NCI-H2227 treated with DMSO at 0.1 percent for 48 hours (cell line): ENCODE data around the gene CAMSAP1.
"Not testable (repeated sequence)": the region's sequence is repeated elsewhere in the genome, so short reads cannot be mapped to it uniquely, and the experiment has no call there.

Source experiments
- DNase-seq: peaks from one replicate; lab custom pipeline; 2025; lab: John Stamatoyannopoulos, UW

The CAMSAP1 gene

DNA sequence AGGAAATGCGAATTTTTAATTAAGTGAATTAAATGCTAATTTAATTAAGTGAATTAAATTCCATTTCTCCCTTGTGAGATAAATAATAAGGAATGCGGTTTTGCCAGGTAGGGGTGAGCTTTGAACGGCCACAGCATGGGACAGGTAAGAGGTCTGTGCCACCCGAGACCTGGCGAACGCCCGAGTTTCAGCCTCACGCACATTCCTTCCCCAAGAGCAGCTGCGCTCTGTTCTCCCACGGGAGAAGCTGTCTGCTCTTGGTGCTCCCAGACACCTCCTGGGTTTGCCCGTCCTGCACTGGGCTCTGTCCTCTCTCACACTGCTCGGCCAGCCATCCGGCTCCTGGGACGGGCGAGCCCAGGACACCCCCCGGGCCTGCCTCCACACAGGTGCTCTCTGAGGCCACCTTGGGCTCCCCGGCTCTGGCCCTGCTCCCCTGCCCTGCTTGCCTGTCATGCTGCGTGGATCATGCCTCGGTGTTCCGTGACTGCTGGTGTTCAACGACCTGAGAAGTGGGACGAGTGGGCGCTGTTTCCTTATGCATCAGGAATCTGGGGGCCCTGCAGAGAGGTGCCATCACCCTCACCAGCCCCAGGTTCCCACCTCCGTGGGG lies 13.7 kb upstream of the CAMSAP1 start:
- no peak for DNase-seq

- DNase-seq, result no peak
Measured at GRCh38 chr9:135920256-135920930, 13.0 kb upstream of the CAMSAP1 start.

GRCh38 chr9:135919318-135919890 lies 12.1 kb upstream of the CAMSAP1 start:
- no peak for DNase-seq

DNA sequence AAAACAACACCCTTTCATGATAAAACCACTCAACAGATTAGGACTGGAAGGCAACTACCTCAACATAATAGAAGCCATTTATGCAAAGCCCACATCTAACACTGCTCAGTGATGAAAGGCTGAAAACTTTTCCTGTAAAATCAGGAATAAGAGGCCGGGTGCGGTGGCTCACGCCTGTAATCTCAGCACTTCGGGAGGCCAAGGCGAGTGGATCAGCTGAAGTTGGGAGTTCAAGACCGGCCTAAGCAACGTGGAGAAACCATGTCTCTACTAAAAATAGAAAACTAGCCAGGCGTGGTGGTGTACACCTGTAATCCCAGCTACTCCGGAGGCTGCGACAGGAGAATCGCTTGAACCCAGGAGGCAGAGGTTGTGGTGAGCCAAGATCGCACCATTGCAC lies 8.9 kb upstream of the CAMSAP1 start:
- not testable (repeated sequence) for DNase-seq

- DNase-seq, result no peak
Measured at GRCh38 chr9:135914921-135915320, 7.6 kb upstream of the CAMSAP1 start.

DNA sequence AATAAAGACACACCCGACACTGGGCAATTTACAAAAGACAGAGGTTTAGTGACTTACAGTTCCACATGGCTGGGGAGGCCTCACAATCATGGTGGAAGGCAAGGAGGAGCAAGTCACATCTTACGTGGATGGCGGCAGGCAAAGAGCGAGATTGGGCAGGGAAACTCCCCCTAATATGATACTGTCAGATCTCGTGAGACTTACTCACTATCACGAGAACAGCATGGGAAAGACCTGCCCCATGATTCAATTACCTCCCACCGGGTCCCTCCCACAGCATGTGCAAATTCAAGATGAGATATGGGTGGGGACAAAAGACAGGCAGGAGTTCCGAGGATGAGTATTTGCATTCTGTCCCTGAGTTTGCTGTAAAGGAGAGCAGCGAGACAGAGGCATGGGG lies 3.9 kb upstream of the CAMSAP1 start:
- not testable (repeated sequence) for DNase-seq

DNA sequence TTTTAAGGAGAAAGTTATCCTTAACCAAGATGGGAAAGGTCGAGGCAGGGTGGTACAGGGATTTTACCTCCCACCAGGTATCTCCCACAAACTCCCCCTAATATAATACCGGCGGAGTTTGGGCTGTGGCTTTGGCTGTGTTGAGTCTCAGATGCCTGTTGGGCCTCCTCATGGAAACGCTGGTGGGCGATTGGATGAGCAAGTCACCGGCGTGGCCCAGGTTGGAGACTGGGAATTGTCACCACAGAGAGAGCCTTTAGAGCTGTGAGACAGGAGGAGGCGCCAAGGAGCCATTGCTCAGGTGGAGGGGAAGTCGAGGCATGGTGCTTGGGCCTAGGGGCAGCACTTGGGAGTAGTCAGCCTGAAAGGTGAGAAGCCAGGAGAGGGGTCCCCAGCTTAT lies 3.4 kb upstream of the CAMSAP1 start:
- no peak for DNase-seq

- no peak for DNase-seq
Measured at GRCh38 chr9:135910216-135910615, 2.9 kb upstream of the CAMSAP1 start.

- no peak for DNase-seq
Measured at GRCh38 chr9:135909371-135909770, 2.0 kb upstream of the CAMSAP1 start.

DNA sequence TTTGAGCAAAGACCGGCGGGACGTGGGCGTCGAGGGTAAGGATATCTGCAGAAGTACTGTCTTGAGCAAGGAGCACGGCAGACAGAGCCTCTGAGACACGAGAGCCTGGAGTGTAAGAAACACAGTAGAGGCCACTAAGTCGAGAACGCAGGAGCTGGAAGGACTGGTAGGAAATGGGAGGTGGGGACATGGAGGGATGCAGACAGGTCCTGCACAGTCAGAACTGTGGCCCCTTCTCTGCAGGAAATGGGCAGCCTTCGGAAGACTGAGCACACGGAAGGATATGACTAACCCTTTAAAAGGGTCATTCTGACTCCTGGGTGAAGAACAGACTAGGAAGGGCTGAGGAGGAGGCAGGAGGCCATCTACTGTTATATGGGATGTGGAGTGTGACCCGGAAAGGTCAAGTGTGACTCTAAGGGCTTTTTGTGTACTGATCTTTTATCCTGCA lies 1.4 kb upstream of the CAMSAP1 start:
- no peak for DNase-seq

- no peak for DNase-seq
Measured at GRCh38 chr9:135908093-135908753, 877 bp upstream of the CAMSAP1 start.

- DNase-seq, result no peak
Measured at GRCh38 chr9:135907006-135907430, 328 bp downstream of the CAMSAP1 start.

GRCh38 chr9:135906291-135907005 lies 898 bp downstream of the CAMSAP1 start:
- no peak for DNase-seq

DNA sequence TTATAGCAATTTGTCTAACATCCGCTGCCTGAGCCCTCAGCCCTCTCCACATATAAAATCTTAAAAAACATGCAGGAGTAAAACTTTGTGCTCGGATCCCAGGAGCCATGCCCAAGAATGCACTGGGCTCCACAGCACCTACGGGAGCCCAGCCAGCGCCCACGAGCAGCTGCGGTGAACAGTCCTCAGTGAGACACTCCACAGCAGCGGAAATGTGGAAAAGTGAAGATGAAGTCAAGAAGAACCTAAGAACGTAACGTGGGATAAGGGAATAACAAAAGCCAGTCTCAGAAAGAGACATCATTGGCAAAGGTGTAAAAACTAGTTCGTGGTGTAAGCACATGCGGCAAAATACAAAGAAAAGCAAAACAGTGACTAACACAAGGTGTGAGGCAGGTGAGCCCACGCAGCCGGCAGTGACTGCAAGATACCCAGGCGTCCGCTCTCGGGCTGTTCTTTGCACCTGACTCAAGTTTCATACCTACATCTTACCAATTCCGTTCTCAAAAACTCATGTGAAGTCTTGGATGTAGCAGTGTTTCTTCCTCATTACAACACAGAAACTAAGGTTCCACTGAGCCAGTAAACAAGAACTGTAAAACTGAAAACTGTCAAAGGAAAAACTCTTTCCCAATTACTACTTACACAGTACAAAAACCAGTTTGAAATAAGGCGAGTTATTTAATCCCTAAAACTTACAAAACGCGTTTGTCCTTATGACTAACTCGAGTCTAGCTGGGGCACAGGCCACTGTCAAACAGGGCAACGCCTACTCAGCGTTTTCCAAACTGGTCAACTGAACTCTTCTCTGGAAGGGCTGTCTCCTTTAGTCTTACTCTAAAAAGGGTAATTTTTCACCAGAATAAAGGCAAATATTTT lies 1.7 kb downstream of the CAMSAP1 start:
- DNase-seq, result no peak

DNA sequence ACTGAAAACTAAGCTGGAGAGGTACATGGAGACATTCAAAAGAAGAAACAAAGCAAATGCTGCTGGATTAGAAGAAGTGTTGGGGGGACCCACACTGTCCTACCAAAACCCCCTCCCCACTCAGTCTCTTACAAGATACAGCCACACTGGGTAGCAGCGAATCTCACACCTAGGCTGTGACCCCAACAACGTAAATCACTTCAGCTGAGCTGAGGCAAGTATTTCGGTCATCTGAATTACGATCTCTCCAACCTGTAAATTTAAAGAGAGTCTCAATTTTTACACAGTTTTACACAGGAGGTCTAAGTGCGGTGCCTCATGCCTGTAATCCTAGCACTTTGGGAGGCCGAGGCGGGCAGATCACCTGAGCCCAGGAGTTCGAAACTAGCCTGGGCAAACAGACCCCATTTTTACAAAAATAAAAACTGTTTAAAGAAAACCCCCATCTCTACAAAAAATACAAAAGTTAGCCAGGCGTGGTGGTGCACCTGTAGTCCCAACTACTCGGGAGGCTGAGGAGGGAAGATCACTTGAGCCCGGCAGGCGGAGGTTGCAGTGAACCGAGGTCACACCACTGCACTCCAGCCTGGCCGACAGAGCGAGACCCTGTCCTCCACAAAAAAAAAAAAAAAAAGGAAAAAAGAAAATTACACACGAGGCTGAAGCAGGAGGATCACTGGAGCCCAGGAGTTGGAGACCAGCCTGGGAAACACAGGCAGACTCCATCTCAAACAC lies 3.4 kb downstream of the CAMSAP1 start:
- DNase-seq, result no peak

- DNase-seq, result no peak
Measured at GRCh38 chr9:135903358-135903656, 4.0 kb downstream of the CAMSAP1 start.

- no peak for DNase-seq
Measured at GRCh38 chr9:135902655-135903357, 4.5 kb downstream of the CAMSAP1 start.

DNA sequence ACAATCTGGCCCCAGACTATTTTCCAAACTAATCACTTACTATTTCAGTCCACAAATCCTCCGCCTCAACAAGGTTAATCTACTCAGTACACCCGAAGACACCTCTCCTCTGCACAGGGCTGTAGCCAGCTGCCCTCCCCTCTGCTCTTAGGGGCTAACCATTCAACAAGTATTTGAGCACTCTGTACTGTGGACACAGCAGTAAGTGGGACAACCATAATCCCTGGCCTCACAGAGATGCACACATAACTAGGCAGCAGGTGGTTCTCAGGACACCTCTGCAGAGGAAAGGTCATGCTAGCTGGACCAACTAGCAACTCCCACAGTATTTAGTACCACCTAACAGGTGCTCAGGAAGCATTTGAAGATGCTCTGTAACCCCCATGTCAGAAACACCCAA lies 5.5 kb downstream of the CAMSAP1 start:
- no peak for DNase-seq

DNA sequence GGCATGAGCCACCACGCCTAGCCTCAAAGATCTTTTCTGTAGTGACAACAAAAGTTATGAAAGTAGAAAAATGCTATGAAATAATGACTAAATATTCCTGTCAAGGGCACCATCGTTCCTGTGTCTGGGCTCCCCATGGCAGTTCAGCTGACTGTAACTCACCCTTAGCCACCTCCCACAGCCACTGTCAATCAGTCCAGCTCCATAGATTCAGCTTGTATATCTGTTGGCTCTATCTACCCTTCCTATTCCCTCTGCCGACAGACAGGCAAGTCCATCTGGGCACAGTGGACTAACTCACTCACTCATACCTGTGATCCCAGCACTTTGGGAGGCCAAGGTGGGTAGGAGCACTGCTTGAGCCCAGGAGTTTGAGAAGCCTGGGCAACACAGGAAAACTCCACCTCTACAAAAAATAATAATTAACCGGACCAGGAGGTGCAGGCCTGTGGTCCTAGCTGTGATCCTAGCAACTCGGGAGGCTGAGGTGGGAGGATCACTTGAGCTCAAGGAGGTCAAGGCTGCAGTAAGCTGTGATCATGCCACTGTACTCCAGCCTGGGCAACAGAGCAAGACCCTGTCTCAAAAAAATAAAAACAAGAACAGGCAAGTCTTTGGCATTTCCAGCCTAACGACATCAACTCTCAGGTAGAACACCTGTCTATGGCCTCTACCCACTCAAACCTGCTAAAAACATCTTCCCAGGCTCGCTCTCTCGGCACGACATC lies 6.2 kb downstream of the CAMSAP1 start:
- no peak for DNase-seq
